ENCODE measurements around the gene GATM.

DNA sequence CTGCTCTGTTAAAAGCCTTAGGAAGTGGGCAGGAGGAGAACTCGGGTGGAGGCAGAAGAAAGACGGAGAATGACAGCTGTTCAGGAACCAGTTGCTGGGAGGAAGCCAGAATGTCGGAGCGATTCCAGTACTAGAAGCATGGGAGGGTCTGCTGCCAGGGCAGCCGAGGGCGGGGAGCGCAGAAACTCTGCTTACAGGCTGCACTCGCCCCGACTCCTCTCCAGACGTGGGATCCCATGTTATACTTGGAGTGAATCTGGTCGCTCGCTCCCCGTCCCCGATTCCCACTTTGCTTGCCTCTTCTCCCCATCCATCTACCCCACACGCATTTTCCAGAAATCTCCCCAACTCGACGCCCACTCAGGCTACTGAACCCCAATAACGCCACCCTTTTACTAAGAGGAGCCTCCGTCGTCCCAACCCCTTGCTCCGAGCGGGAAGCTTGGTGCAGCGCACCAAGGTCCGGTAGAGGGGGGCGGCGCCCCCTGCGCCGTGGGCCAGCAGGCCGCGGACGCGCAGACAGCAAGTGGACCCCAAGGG lies 665 bp downstream of the GATM start:
- no peak for TF ChIP-seq CEBPB (IDR thresholded peaks at IDR 0.05; ENCODE audit: low read depth, low read length)
- TF ChIP-seq FOS (IDR thresholded peaks at IDR 0.05; ENCODE audit: low read depth, low read length), result no peak
- TF ChIP-seq, protein P1, sequence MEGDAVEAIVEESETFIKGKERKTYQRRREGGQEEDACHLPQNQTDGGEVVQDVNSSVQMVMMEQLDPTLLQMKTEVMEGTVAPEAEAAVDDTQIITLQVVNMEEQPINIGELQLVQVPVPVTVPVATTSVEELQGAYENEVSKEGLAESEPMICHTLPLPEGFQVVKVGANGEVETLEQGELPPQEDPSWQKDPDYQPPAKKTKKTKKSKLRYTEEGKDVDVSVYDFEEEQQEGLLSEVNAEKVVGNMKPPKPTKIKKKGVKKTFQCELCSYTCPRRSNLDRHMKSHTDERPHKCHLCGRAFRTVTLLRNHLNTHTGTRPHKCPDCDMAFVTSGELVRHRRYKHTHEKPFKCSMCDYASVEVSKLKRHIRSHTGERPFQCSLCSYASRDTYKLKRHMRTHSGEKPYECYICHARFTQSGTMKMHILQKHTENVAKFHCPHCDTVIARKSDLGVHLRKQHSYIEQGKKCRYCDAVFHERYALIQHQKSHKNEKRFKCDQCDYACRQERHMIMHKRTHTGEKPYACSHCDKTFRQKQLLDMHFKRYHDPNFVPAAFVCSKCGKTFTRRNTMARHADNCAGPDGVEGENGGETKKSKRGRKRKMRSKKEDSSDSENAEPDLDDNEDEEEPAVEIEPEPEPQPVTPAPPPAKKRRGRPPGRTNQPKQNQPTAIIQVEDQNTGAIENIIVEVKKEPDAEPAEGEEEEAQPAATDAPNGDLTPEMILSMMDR (conservative IDR thresholded peaks at IDR 0.05; ENCODE audit: low read depth, low read length), result no peak
- no peak for TF ChIP-seq RAD21 (IDR thresholded peaks at IDR 0.05; ENCODE audit: low read length)
